Neutrophil (primary cell): Measurements from ENCODE around the gene NKAIN4.

ENCODE experiments used
- H3K27ac ChIP-seq: fragments of 200-600 bp; sonication (generic); 2 replicates; pipeline ENCODE4 v1.5.1; 2016; ENCODE audit warnings: mild to moderate bottlenecking, moderate library complexity
- H3K27me3 ChIP-seq: fragments of 200-600 bp; sonication (generic); 2 replicates; pipeline ENCODE4 v1.6.0; 2016; ENCODE audit warnings: mild to moderate bottlenecking
- H3K36me3 ChIP-seq: fragments of 200-600 bp; sonication (generic); 2 replicates; pipeline ENCODE4 v1.5.1; 2017
- H3K4me1 ChIP-seq, 2 experiments: fragments of 200-600 bp in 1 of 2; sonication (generic) in 1 of 2; 1 replicate in 1 of 2; 2 replicates in 1 of 2; pipeline versions ENCODE4 v1.5.1 to v1.6.1; 2013 to 2016; ENCODE audit warnings: low read depth in 1 of 2, low read length in 1 of 2, mild to moderate bottlenecking in 1 of 2, moderate library complexity in 1 of 2; ENCODE audit not compliant: control insufficient read depth in 1 of 2, insufficient read depth in 1 of 2
- H3K4me3 ChIP-seq, 2 experiments: fragments of 200-600 bp in 1 of 2; sonication (generic) in 1 of 2; 1 replicate in 1 of 2; 2 replicates in 1 of 2; pipeline ENCODE4 v1.5.1; 2013 to 2016; ENCODE audit warnings: low read depth in 1 of 2, low read length in 1 of 2, mild to moderate bottlenecking in 1 of 2, moderate library complexity in 1 of 2
- H3K9me3 ChIP-seq: fragments of 200-600 bp; sonication (generic); 2 replicates; pipeline ENCODE4 v1.5.1; 2016
- TF ChIP-seq, protein P1 (sequence below): fragments of 200-600 bp; sonication (generic); IDR thresholded peaks from 2 replicates; pipeline ENCODE4 v1.5.1; 2016; ENCODE audit warnings: antibody characterized with exemption

The NKAIN4 gene

DNA sequence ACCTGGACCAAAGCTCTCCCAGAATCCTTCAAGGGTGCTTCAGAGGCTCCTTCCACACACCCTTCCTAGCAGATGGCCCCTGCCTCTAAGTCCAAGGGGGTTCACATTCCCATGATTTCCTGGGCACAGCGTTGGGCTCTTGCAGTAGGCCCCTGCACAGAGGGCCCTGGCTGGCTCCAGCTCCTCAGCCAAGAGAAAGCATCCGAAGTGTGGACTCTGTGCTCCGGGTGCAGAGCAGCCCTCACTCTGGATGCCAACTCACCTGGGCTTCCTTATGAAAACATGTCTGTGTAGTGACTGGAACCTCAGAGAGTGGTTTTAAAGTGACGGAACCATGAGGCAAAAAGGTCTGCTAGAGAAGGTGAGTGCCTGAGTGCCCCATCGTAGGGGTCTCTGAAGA lies 49.9 kb downstream of the NKAIN4 start:
- Histone ChIP-seq H3K27ac (no peak overlapping the region), H3K9me3 (no peaks in the 10 kb centered on the region), H3K36me3 (peaks cover 92% of the 10 kb centered on the region), H3K27me3 (no peaks in the 10 kb centered on the region), H3K4me1 (no peaks in the 10 kb centered on the region), H3K4me3 (no peak overlapping the region)
- TF ChIP-seq, protein P1, sequence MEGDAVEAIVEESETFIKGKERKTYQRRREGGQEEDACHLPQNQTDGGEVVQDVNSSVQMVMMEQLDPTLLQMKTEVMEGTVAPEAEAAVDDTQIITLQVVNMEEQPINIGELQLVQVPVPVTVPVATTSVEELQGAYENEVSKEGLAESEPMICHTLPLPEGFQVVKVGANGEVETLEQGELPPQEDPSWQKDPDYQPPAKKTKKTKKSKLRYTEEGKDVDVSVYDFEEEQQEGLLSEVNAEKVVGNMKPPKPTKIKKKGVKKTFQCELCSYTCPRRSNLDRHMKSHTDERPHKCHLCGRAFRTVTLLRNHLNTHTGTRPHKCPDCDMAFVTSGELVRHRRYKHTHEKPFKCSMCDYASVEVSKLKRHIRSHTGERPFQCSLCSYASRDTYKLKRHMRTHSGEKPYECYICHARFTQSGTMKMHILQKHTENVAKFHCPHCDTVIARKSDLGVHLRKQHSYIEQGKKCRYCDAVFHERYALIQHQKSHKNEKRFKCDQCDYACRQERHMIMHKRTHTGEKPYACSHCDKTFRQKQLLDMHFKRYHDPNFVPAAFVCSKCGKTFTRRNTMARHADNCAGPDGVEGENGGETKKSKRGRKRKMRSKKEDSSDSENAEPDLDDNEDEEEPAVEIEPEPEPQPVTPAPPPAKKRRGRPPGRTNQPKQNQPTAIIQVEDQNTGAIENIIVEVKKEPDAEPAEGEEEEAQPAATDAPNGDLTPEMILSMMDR, result no peak

DNA sequence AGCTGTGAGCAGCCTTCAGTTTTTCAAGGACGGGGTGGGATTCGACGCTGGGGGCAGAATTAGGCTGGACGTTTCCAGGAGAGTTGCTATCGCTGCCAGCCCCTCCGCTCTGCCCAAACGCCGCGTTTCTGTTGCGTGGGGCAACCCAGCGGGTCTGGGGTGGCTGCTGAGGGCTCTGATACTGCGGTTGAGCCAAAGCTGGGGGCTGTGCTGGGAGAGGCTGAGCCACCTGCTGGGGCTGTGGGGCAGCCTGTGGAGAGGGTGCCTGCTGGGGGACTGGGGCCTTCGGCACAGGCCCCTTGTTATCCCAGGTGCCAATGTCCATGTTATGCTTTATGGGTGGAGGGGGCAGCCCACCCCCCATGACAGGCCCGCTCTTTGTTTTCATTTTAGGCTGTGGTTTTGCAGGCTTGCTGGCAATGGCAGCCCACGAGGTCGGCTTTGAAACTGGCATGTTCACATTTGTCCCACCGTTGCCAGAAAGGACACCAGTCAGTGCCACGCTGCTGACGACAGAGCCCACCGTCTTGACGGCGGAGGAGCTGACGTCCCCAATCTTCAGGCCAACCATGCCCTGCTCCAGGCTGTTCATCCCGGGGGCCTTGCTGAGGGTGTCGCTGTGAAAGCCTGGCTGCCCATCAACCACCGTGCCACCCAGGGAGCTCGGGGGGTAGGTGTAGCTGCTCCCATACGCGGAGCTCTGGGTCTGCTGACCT lies 51.3 kb downstream of the NKAIN4 start:
- H3K4me1 ChIP-seq, result no peaks in the 10 kb centered on the region
- TF ChIP-seq, protein P1, result no peak
- H3K4me3 ChIP-seq, result no peak overlapping the region
- no peaks in the 10 kb centered on the region for H3K27me3 ChIP-seq
- no peak overlapping the region for H3K27ac ChIP-seq
- no peaks in the 10 kb centered on the region for H3K9me3 ChIP-seq
- H3K36me3 ChIP-seq, result peaks cover 91% of the 10 kb centered on the region

DNA sequence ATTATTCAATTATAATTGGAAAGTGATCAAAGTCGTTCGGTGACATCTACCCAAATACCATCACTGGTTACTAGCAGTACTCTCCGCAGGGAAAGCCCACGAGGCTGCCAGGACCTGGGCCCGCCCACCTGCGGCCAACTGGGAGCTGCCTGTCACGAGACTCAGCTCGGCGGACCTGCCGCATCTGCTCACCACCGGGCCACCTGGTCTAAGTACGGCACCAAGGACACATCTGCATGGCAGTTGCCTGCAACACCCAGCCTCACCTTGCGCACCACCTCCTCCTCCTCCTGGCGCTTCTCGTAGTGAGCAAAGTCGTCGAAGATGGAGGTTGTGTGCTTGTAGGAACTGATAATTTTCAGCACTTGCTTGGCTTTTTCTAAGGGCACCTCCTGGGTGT lies 52.2 kb downstream of the NKAIN4 start:
- Histone ChIP-seq H3K9me3 (no peaks in the 10 kb centered on the region), H3K27me3 (no peaks in the 10 kb centered on the region), H3K36me3 (peaks cover 92% of the 10 kb centered on the region), H3K27ac (no peak overlapping the region), H3K4me1 (no peaks in the 10 kb centered on the region), H3K4me3 (no peak overlapping the region)
- TF ChIP-seq, protein P1, result no peak

DNA sequence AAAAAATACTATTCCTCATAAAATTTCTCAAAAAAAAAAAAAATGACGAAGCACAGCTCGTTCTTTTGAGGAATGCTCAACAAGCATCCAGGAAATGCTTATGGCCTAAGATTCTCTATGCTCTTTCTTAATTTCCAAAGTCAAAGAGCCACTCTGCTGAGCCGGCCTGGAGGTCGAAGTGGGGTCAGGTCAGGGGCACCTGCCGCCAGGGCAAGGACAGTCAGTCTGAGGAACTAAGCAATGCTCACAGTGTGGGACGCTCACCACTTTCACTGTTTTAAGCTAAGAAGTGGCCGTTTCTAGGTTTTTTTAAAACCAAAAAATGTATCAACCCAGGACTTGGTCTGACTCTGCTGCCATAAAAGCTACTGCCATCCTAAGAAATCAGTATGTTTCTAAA lies 55.7 kb downstream of the NKAIN4 start:
- Histone ChIP-seq H3K36me3 (peaks cover 86% of the 10 kb centered on the region), H3K4me1 (no peaks in the 10 kb centered on the region), H3K4me3 (no peak overlapping the region), H3K9me3 (peaks cover 6% of the 10 kb centered on the region), H3K27ac (no peak overlapping the region), H3K27me3 (no peaks in the 10 kb centered on the region)
- TF ChIP-seq, protein P1, result no peak

DNA sequence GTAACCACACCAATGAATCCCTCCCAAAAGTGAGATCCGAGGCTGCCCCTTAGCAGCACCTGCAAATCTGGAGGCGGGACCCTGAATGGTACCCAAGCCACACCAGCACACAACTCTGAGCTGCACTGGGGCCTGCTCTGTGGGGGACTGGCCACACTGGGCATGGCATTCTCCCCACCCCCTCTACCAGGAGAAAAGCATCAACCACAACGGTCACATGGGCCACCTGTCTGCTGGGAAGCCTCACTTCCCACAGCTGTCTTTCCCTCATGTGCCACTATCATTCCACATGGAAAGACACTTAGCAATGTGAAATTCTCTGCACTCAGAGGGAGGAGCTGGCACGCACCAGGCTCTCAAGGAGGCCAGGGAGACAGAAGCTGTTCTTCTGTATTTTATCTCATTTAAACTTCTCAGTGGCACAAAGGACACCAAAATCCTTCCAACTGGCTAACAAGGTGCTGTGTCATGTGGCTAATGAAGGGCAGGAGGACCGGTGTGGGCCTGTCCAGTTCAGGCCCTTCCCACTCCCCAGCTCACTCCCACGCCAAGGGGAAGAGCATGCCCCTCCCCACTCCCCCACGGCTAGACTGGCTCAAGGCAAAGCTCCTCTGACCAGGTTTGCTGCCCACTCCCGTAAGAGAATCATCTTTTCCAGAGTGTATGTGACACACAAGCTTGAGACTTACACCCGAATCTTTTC lies 57.3 kb downstream of the NKAIN4 start:
- H3K36me3 ChIP-seq, result peaks cover 69% of the 10 kb centered on the region
- no peak overlapping the region for H3K27ac ChIP-seq
- no peaks in the 10 kb centered on the region for H3K27me3 ChIP-seq
- peaks cover 6% of the 10 kb centered on the region for H3K9me3 ChIP-seq
- no peaks in the 10 kb centered on the region for H3K4me1 ChIP-seq
- TF ChIP-seq, protein P1, result no peak
- H3K4me3 ChIP-seq, result no peak overlapping the region
